Nephron progenitor cell (in vitro differentiated cells): ENCODE measurements around the gene POLR3E.
"Not testable (repeated sequence)": the region's sequence is repeated elsewhere in the genome, so short reads cannot be mapped to it uniquely, and the experiment has no call there.

Experiments used
- DNase-seq: peaks from one replicate; pipeline ENCODE4 v3.0.0; 2021
- H3K27ac Mint-ChIP-seq: 2 replicates; pipeline ENCODE4 v1.8.0; 2021; ENCODE audit warnings: mild to moderate bottlenecking, moderate library complexity, mixed read lengths
- H3K27me3 Mint-ChIP-seq: 2 replicates; pipeline ENCODE4 v1.8.0; 2021; ENCODE audit warnings: mild to moderate bottlenecking, low read depth, mixed read lengths; ENCODE audit not compliant: poor library complexity
- H3K36me3 Mint-ChIP-seq: 2 replicates; pipeline ENCODE4 v1.8.0; 2021; ENCODE audit warnings: low read depth, mixed read lengths
- H3K4me1 Mint-ChIP-seq: 2 replicates; pipeline ENCODE4 v1.8.0; 2021; ENCODE audit warnings: mixed read lengths
- H3K4me3 Mint-ChIP-seq: 2 replicates; pipeline ENCODE4 v1.8.0; 2021; ENCODE audit warnings: mild to moderate bottlenecking, moderate library complexity, mixed read lengths
- H3K9me3 Mint-ChIP-seq: 2 replicates; pipeline ENCODE4 v1.8.0; 2021; ENCODE audit warnings: mild to moderate bottlenecking, moderate library complexity, mixed read lengths
- TF ChIP-seq, protein P1 (sequence below): fragments of 200-600 bp; sonication (generic); IDR thresholded peaks from 2 replicates; pipeline ENCODE4 v1.5.0; 2021; ENCODE audit warnings: antibody characterized with exemption

The POLR3E gene

DNA sequence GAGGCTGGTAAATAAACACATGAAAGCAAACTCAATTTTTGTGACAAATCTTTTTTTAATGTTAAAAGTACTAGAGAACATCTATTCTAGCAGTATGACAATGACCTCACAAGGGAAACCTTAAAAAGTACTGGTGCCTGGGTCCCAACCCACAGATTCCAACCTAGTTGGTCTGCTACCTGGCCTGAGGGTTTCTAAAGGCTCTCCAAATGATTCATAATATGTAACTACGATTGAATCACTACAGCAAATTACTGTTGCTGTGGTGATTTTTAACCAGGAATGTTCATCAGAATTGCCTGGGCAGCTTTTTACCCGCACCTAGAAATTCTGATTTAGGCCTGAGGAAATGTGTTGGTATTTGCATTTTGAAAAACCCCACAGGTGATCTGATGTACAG, 51.1 kb downstream of the POLR3E start:
- no peak for DNase-seq
- TF ChIP-seq, protein P1, sequence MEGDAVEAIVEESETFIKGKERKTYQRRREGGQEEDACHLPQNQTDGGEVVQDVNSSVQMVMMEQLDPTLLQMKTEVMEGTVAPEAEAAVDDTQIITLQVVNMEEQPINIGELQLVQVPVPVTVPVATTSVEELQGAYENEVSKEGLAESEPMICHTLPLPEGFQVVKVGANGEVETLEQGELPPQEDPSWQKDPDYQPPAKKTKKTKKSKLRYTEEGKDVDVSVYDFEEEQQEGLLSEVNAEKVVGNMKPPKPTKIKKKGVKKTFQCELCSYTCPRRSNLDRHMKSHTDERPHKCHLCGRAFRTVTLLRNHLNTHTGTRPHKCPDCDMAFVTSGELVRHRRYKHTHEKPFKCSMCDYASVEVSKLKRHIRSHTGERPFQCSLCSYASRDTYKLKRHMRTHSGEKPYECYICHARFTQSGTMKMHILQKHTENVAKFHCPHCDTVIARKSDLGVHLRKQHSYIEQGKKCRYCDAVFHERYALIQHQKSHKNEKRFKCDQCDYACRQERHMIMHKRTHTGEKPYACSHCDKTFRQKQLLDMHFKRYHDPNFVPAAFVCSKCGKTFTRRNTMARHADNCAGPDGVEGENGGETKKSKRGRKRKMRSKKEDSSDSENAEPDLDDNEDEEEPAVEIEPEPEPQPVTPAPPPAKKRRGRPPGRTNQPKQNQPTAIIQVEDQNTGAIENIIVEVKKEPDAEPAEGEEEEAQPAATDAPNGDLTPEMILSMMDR: no peak

DNA sequence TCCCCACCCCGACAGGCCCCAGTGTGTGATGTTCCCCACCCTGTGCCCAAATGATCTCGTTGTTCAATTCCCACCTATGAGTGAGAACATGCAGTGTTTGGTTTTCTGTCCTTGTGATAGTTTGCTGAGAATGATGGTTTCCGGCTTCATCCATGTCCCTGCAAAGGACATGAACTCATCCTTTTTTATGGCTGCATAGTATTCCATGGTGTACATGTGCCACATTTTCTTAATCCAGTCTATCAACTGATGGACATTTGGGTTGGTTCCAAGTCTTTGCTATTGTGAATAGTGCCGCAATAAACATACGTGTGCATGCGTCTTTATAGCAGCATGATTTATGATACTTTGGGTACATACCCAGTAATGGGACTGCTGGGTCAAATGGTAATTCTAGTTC, 53.8 kb downstream of the POLR3E start:
- H3K9me3 Mint-ChIP-seq, DNase-seq, H3K4me1 Mint-ChIP-seq, H3K27me3 Mint-ChIP-seq, H3K4me3 Mint-ChIP-seq, H3K27ac Mint-ChIP-seq: not testable (repeated sequence)
- peaks cover 64% of the 10 kb centered on the region for H3K36me3 Mint-ChIP-seq

More for the DNA sequence above, 51.1 kb downstream of the POLR3E start:
- H3K27me3 Mint-ChIP-seq: no peaks in the 10 kb centered on the region
- no peak overlapping the region for H3K4me3 Mint-ChIP-seq
- no peaks in the 10 kb centered on the region for H3K4me1 Mint-ChIP-seq
- no peak overlapping the region for H3K27ac Mint-ChIP-seq
- peaks cover 4% of the 10 kb centered on the region for H3K9me3 Mint-ChIP-seq
- H3K36me3 Mint-ChIP-seq: peaks cover 54% of the 10 kb centered on the region

DNA sequence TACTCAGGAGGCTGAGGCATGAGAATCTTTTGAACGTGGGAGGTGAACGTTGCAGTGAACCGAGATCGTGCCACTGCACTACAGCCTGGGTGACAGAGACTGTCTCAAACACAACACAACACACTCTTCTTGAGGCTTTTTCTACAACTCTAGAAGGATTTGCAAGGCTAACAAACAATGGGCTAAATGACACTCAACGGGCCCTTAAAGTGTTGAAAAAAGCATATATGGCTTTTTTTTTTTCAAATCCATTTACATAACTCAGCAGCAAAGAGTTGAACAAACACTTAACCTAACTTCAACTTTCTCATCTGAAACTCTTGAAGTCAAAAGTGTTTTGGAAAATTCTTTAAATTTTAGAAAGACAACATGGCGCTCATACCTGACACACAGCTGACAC, 54.9 kb downstream of the POLR3E start:
- no peak overlapping the region for H3K27ac Mint-ChIP-seq
- TF ChIP-seq, protein P1: no peak
- peaks cover 4% of the 10 kb centered on the region for H3K9me3 Mint-ChIP-seq
- no peaks in the 10 kb centered on the region for H3K27me3 Mint-ChIP-seq
- H3K36me3 Mint-ChIP-seq: peaks cover 58% of the 10 kb centered on the region
- no peak for DNase-seq
- H3K4me3 Mint-ChIP-seq: no peak overlapping the region
- H3K4me1 Mint-ChIP-seq: no peaks in the 10 kb centered on the region

DNA sequence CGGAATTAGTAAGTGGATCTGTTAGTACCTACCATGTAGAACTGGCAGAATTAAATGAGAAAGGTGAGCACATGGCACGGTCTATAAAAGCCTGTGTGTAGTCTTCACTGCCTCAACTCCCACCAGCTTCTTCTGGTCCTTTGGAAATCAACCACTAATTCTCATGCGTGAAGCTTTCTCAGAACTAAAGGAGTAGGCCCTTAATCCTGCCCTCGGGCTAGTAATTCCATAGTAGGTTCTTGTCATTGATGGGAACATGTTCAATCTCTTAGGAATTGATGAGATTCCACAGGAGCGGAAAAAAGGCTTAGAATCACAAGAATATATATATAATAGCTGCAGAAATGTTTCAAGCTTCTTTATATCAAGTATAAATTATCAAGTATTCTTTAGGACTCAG, 55.5 kb downstream of the POLR3E start:
- Mint-ChIP-seq H3K36me3 (peaks cover 52% of the 10 kb centered on the region), H3K4me1 (no peaks in the 10 kb centered on the region), H3K4me3 (no peak overlapping the region), H3K9me3 (peaks cover 4% of the 10 kb centered on the region), H3K27me3 (no peaks in the 10 kb centered on the region), H3K27ac (no peak overlapping the region)
- no peak for DNase-seq
- TF ChIP-seq, protein P1: no peak

DNA sequence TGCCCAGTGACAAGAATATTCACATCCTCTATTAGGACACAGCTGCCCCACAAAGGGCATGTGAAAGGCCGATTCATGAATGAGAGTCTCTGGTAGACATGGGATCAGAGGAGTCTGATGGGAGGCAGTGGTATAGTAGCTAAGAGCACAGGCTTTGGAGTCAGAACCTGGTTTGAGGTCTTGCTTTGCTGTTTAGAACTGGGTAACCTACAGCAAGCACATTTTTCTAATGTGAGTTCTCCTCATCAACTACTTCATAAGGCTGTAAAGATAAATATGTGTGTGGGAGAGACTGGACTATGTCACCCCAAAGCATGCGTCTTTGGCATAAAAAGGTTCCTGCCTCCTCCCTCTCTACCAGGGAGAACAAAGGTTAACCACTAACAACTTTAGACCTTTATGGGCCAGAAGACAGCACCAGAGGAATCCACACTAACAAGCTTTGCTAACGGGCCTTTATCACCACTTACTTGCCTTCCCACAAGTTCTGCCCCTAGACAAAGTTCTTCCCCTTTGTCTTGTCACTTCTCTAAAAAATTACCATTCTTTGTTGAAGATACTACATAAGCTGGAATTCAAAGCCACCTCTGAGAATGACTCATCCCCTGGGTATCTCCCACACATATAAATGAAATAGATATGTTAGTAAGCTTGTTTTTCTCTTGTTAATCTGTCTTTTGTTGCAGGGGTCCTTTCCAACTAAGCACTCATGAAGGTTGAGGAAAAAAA, 56.1 kb downstream of the POLR3E start:
- no peak for DNase-seq
- Mint-ChIP-seq H3K4me3 (no peak overlapping the region), H3K36me3 (peaks cover 52% of the 10 kb centered on the region), H3K4me1 (no peaks in the 10 kb centered on the region), H3K27ac (peak overlapping the region; percentile 85), H3K9me3 (peaks cover 4% of the 10 kb centered on the region), H3K27me3 (no peaks in the 10 kb centered on the region)
- TF ChIP-seq, protein P1: no peak

DNA sequence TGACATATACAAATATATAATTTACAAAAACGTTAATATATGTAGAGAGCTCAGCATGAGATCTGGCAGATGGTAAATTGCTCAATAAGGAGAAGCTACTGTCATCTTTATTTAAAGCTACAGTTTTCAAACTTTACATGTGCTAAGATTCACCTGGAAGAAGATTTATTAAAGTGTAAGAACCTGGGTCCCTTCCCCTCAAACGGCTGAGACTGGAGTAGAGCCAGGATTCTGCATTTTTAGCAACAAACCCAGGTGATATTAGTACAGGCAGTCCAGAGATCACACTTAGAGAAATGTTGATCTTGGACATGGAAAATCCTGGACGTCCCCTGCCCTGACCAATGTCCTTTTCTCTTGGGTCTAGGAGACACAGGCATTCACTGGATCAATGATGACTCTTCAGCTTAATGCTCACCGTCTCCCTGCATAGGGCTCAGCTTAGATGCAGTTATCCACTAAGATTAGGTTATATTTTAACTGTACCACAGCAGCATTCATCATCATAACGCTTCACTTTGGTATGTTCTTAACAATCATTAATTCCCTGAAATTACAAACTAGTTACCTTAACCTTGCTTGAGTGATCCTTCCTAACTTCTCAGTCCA, 56.8 kb downstream of the POLR3E start:
- H3K36me3 Mint-ChIP-seq: peaks cover 47% of the 10 kb centered on the region
- no peaks in the 10 kb centered on the region for H3K4me1 Mint-ChIP-seq
- TF ChIP-seq, protein P1: no peak
- H3K9me3 Mint-ChIP-seq: peaks cover 4% of the 10 kb centered on the region
- no peaks in the 10 kb centered on the region for H3K27me3 Mint-ChIP-seq
- peak overlapping the region; percentile 85 for H3K27ac Mint-ChIP-seq
- no peak overlapping the region for H3K4me3 Mint-ChIP-seq
- DNase-seq: no peak
